Right lobe of liver (tissue), 6 donors: ENCODE data around the gene FAM222B. TPM values are rescaled to one million over a fixed set of nuclear protein-coding genes. Genes with fewer than 3 reads are reported as not detected.

Experiments
- ATAC-seq, 4 donors: fragments of 200-7000 bp; cut with Tn5 transposase; one replicate each; pipeline ENCODE4 v1.9.1; 2020; ENCODE audit warnings: mild to moderate bottlenecking in 4 of 4, moderate library complexity in 4 of 4
- DNase-seq, 3 donors: peaks; one replicate each; pipeline ENCODE4 v3.0.0-alpha.2; 2020
- H3K27ac ChIP-seq, 3 donors: fragments of 200-600 bp; one replicate each; pipeline ENCODE4 v1.8.0; 2022
- H3K27me3 ChIP-seq, 2 donors: fragments of 200-600 bp; one replicate each; pipeline ENCODE4 v1.8.0; 2022
- H3K36me3 ChIP-seq, 4 donors: fragments of 200-600 bp; sonication (generic) in 1 of 4; one replicate each; pipeline versions ENCODE4 v1.5.1 to v1.8.0; 2017 to 2022; ENCODE audit warnings: control low read depth in 1 of 4
- H3K4me1 ChIP-seq, 4 donors: fragments of 200-600 bp; sonication (generic) in 1 of 4; one replicate each; pipeline versions ENCODE4 v1.5.1 to v1.8.0; 2017 to 2022; ENCODE audit warnings: control low read depth in 1 of 4
- H3K4me3 ChIP-seq, 3 donors: fragments of 200-600 bp; one replicate each; pipeline ENCODE4 v1.8.0; 2022
- H3K9me3 ChIP-seq, 4 donors: fragments of 200-600 bp; sonication (generic) in 1 of 4; one replicate each; pipeline versions ENCODE4 v1.5.1 to v1.8.0; 2017 to 2022; ENCODE audit warnings: control low read depth in 1 of 4
- POLR2A ChIP-seq: fragments of 450-650 bp; IDR thresholded peaks from one replicate; pipeline ENCODE4 v1.6.1; 2017; ENCODE audit warnings: antibody characterized with exemption, mild to moderate bottlenecking
- WGBS: methylation state at CpG from one replicate; pipeline ENCODE4 v1.1.6; 2018; ENCODE audit warnings: low coverage, low lambda C conversion rate; ENCODE audit not compliant: insufficient coverage; ENCODE audit errors: missing lambda C conversion rate; 5-methylcytosine and 5-hydroxymethylcytosine counted together
- intact Hi-C, 2 donors: fragments of 100-400 bp; cut with DNase I; formaldehyde crosslinking; loops; one replicate each; pipeline versions ENCODE4 v1.11.2 to v1.14.1; 2022
- total RNA-seq, 6 experiments: library from RNA; depleted of rRNA in 2 of 6; stranded (reverse); fragments of >200 nt in 2 of 6; fragmentation: NEBNext Ultra II Directional in 3 of 6; extraction: Animal tissue kit (Norgen Biotek cat#: 25700) in 3 of 6; gene quantifications; one replicate each; pipeline versions ENCODE4 v1.1.0 to v1.2.4, GENCODE V29; 2016 to 2023
- TF ChIP-seq, protein P1 (sequence below), 4 donors: fragments of 200-600 bp in 3 of 4; fragments of 450-650 bp in 1 of 4; IDR thresholded peaks; one replicate each; pipeline versions ENCODE4 v1.5.1 to v1.8.0; 2016 to 2022; ENCODE audit warnings: antibody characterized with exemption in 4 of 4, mild to moderate bottlenecking in 2 of 4
- donor health status: DM: no; HTN: yes; CAD: no.
- donor health status: DM: no; HTN: no; CAD: no.
- donor health status: DM: no; HTN: no; CAD: no.
- donor health status: DM: no; HTN: yes; CAD: no.
- donor health status: DM: no; HTN: yes; CAD: no.

Gene FAM222B
- total RNA-seq, 6 experiments from 2014 or later, result 5.8 to 12.0 (median 8.8) TPM

- TF ChIP-seq, protein P1, sequence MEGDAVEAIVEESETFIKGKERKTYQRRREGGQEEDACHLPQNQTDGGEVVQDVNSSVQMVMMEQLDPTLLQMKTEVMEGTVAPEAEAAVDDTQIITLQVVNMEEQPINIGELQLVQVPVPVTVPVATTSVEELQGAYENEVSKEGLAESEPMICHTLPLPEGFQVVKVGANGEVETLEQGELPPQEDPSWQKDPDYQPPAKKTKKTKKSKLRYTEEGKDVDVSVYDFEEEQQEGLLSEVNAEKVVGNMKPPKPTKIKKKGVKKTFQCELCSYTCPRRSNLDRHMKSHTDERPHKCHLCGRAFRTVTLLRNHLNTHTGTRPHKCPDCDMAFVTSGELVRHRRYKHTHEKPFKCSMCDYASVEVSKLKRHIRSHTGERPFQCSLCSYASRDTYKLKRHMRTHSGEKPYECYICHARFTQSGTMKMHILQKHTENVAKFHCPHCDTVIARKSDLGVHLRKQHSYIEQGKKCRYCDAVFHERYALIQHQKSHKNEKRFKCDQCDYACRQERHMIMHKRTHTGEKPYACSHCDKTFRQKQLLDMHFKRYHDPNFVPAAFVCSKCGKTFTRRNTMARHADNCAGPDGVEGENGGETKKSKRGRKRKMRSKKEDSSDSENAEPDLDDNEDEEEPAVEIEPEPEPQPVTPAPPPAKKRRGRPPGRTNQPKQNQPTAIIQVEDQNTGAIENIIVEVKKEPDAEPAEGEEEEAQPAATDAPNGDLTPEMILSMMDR (IDR thresholded peaks at IDR 0.05), result no peak
- TF ChIP-seq POLR2A, result peak; percentile 60
- Histone ChIP-seq H3K27me3 (no peaks in the 10 kb centered on the region), H3K4me1 (peaks cover 0 to 9% (median 4%) of the 10 kb centered on the region in 4 donors), H3K36me3 (peaks cover 0 to 10% (median 7%) of the 10 kb centered on the region in 4 donors), H3K27ac (peak within 1 kb of the TSS; percentile 86 to 90 (median 88)), H3K4me3 (peak within 1 kb of the TSS; percentile 70 to 78 (median 74)), H3K9me3 (no peaks in the 10 kb centered on the region)
- WGBS, result 0% methylated on average over 59 of the region's 64 CpGs
- peak; percentile 96 to 97 (median 97) for DNase-seq
- intact Hi-C loops, result no loop called here
- ATAC-seq, result peak; percentile 71 to 81 (median 76)
Measured at GRCh38 chr17:28728364-28729200, 114.0 kb downstream of the FAM222B start, which contains the start of gene NEK8. TSS of gene NEK8 (plus strand) at chr17:28728788. CDS start at chr17:28728814, 26 bp downstream.

DNA sequence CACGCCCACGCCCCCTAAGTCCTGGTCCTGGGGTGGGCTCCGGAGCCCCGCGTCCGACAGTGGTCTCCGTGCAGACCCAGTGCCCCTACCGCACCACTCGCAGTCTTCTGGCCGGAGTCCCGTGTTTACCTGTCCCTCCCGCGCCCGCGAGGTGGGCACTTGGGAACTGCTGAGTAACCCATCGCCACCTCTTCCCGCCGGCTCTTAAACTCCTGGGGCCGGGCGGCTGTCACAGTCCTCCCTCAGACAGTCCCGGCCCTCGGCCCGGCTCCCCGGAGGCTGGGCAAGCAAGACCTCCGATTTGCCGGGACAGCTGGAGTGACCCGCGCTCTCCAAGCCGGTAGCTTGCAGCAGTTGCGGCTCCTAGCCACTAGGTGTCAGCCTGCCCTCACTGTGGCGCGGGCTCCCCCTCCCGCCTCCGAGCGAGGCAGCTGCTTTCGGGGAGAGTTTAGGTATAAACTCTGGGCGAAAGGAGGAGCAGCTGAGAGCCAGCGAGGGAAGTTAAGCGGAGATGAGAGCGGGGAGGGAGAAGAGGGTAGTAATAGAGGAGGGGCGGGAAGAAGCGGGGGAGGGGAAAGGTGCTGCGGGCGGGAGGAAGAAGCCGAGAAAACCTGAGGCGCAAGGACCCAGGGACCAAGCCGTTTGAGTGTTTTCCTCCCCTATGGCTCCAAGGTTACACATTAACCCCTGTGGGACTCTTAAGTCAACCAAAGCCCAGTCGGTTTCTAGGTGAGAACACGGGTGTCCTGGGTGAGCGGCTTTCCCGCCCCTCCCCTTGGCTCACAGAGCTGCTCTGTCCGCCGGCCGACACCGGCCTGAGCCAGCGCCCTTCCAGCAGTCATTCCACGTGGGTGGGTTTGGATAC, 115.7 kb downstream of the FAM222B start:
- H3K4me1 ChIP-seq, result peaks cover 0 to 9% (median 4%) of the 10 kb centered on the region in 4 donors
- peak overlapping the region; percentile 70 to 78 (median 74) for H3K4me3 ChIP-seq
- intact Hi-C loops, result no loop called here
- peak; percentile 72 to 83 (median 78) for ATAC-seq
- peak; percentile 94 to 96 (median 94) for DNase-seq
- peak overlapping the region; percentile 86 to 90 (median 88) for H3K27ac ChIP-seq
- H3K9me3 ChIP-seq, result no peaks in the 10 kb centered on the region
- H3K27me3 ChIP-seq, result no peaks in the 10 kb centered on the region
- TF ChIP-seq, protein P1 (IDR thresholded peaks at IDR 0.05), result peak; percentile 98 to 99 (median 99)
- TF ChIP-seq POLR2A, result no peak
- peaks cover 6 to 27% (median 18%) of the 10 kb centered on the region in 4 donors for H3K36me3 ChIP-seq
- under 1% methylated on average over 46 of the region's 57 CpGs for WGBS

DNA sequence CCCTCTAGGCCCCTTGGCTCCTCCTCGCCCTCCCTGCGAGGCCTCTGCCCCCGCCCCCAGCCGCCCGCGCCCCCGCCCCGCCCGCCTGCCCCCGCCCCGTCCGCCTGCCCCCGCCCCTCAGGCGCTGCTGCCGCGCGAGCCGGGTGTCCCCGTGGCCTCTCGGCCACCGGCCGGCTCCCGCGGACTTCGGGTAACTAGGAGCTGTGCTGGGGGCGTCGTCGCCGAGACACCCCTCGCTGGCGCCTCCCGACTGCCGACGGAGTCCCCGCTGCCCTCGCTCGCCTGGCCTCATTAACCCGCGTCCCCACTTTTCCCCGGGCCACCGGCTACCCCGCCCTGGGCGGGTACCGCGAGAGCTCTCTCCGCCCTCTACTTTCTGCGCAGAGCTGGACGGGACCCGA, 116.4 kb downstream of the FAM222B start, which contains the start of gene TLCD1:
TLCD1 (minus strand) TSS at position 8 of the 401 bp plus-strand sequence. CDS start 136 bp downstream, outside the sequence.
- H3K27me3 ChIP-seq, result no peaks in the 10 kb centered on the region
- peaks cover 0 to 15% (median 7%) of the 10 kb centered on the region in 4 donors for H3K4me1 ChIP-seq
- peak; percentile 81 for DNase-seq
- peak; percentile 29 to 57 (median 50) for ATAC-seq
- H3K9me3 ChIP-seq, result no peaks in the 10 kb centered on the region
- no CpG with 5 or more reads among the region's 49 CpGs for WGBS
- H3K4me3 ChIP-seq, result peak within 1 kb of the TSS; percentile 70 to 78 (median 74)
- H3K36me3 ChIP-seq, result peaks cover 6 to 32% (median 21%) of the 10 kb centered on the region in 4 donors
- H3K27ac ChIP-seq, result peak within 1 kb of the TSS; percentile 86 to 90 (median 88)
- intact Hi-C loops, result no loop called here
- TF ChIP-seq, protein P1 (IDR thresholded peaks at IDR 0.05), result no peak
- TF ChIP-seq POLR2A, result peak; percentile 0

GRCh38 chr17:28725660-28726225, 116.8 kb downstream of the FAM222B start:
- H3K36me3 ChIP-seq, result peaks cover 6 to 36% (median 23%) of the 10 kb centered on the region in 4 donors
- no peaks in the 10 kb centered on the region for H3K27me3 ChIP-seq
- WGBS, result 1% methylated on average over 16 of the region's 45 CpGs
- H3K9me3 ChIP-seq, result no peaks in the 10 kb centered on the region
- ATAC-seq, result peak; percentile 6 to 36 (median 30)
- TF ChIP-seq POLR2A, result peak; percentile 47
- TF ChIP-seq, protein P1 (IDR thresholded peaks at IDR 0.05), result no peak
- intact Hi-C loops, result no loop called here
- peaks cover 0 to 20% (median 10%) of the 10 kb centered on the region in 4 donors for H3K4me1 ChIP-seq
- H3K27ac ChIP-seq, result peak overlapping the region; percentile 30 to 36 (median 31)
- peak overlapping the region; percentile 70 to 78 (median 74) for H3K4me3 ChIP-seq
- peak; percentile 61 to 81 (median 74) for DNase-seq
